ENCODE results near the gene SH3RF3. TPM values are rescaled to one million over a fixed set of nuclear protein-coding genes. Genes with fewer than 3 reads are reported as not detected.
"Not testable (repeated sequence)": the region's sequence is repeated elsewhere in the genome, so short reads cannot be mapped to it uniquely, and the experiment has no call there.

SH3RF3 gene
- total and polyA plus RNA-seq, 2 of the 13 experiments (the other 11 are each of a cell fraction or from before 2014, with no cell fraction given), result 0.04 TPM; not detected in 1

DNA sequence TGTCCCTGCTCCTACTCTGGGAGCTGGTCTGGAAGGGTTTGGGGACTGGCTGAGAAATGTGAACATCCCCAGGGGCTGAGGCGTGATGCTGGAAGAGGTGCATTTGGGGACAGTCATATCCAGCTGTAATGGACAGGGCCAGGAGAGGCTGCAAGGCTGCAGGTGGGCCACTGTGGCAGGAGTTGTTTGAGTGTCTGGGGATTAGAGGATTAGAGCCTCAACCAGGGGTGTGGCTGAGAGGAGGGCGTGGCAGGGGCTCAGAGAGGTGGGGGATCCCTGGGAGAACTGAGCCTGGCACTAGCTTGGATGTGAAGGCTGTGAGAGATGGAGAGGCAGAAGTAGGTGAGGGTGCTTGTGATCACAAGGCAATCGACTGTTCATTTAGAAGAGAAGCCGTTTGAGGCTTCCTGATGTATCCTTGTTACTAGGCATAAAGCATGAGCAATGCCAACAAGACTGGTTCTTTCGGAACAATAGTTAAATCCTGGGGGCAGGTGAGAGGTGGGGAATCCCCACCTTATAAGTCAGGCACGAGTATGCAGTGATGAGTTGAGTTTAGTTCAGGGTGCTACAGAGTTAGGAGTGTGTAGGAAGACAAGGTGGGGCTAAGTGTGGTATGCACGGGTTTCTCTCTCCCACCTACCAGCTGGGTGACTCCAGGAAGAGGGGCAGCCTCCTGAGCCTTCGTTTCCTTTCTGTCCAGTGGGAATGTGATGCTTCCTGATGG lies 31.9 kb downstream of the SH3RF3 start:
- no peak for ATAC-seq
- no TSS peak for BruUV-seq (replicated peaks)
- Histone ChIP-seq H3K36me3 (replicated peaks in 1 of 2; ENCODE audit: control insufficient read depth in 1 of 2, insufficient read depth in 2 of 2, low read length in 2 of 2) (no peaks in the 10 kb centered on the region), H3K4me3 (replicated peaks in 1 of 3; ENCODE audit: insufficient read depth in 1 of 3, low read depth in 2 of 3, low read length in 3 of 3) (no peak overlapping the region), H3K9me3 (ENCODE audit: low read length) (no peaks in the 10 kb centered on the region), H3K27ac (ENCODE audit: extremely low read length, insufficient read depth, low read length) (no peak overlapping the region), H3K4me1 (ENCODE audit: insufficient read depth, low read length) (no peaks in the 10 kb centered on the region), H4K20me1 (ENCODE audit: insufficient read depth, low read length) (no peaks in the 10 kb centered on the region), H3K27me3 (ENCODE audit: control insufficient read depth in 1 of 2, insufficient read depth in 2 of 2, low read length in 2 of 2) (no peaks in the 10 kb centered on the region), H2AFZ (ENCODE audit: low read length) (no peak overlapping the region), H3K79me2 (ENCODE audit: insufficient read depth, low read length) (no peaks in the 10 kb centered on the region), H3K4me2 (ENCODE audit: low read depth, low read length) (no peak overlapping the region), H3K9ac (ENCODE audit: insufficient read depth, low read depth, low read length) (no peak overlapping the region)
- ChIA-PET CTCF (ENCODE audit: low intra/inter-chr PET ratio, low total read pairs) (no interaction called here), POLR2A (no interaction called here)
- intact Hi-C loops (cut with micrococcal nuclease; ENCODE audit: unreplicated experiment) (no loop called here), in situ Hi-C loops (cut with HindIII; ENCODE audit: extremely low pct_ligation_motif_present, low pct_unique_long_range_greater_than_20kb) (no loop called here)
- WGBS (ENCODE audit: low lambda C conversion rate), result 22% methylated on average over 8 of the region's 8 CpGs
- TF ChIP-seq, protein P1, sequence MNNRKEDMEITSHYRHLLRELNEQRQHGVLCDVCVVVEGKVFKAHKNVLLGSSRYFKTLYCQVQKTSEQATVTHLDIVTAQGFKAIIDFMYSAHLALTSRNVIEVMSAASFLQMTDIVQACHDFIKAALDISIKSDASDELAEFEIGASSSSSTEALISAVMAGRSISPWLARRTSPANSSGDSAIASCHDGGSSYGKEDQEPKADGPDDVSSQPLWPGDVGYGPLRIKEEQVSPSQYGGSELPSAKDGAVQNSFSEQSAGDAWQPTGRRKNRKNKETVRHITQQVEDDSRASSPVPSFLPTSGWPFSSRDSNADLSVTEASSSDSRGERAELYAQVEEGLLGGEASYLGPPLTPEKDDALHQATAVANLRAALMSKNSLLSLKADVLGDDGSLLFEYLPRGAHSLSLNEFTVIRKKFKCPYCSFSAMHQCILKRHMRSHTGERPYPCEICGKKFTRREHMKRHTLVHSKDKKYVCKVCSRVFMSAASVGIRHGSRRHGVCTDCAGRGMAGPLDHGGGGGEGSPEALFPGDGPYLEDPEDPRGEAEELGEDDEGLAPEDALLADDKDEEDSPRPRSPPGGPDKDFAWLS (CRISPR knock-in tag; IDR thresholded peaks at IDR 0.05; ENCODE audit: borderline replicate concordance), result no peak
- DNase-seq (ENCODE audit: low spot score), result no peak
- no peak for FAIRE-seq

DNA sequence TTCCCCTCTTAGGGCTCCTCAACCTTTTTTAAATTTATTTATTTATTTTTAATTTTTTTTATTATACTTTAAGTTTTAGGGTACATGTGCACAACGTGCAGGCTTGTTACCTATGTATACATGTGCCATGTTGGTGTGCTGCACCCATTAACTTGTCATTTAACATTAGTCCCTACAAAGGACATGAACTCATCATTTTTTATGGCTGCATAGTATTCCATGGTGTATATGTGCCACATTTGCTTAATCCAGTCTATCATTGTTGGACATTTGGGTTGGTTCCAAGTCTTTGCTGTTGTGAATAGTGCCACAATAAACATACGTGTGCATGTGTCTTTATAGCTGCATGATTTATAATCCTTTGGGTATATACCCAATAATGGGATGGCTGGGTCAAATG lies 33.4 kb downstream of the SH3RF3 start:
- H3K27ac ChIP-seq (ENCODE audit: extremely low read length, insufficient read depth, low read length); H3K4me2 ChIP-seq (ENCODE audit: low read depth, low read length); H3K79me2 ChIP-seq (ENCODE audit: insufficient read depth, low read length); H3K9ac ChIP-seq (ENCODE audit: insufficient read depth, low read depth, low read length); DNase-seq (ENCODE audit: low spot score); H3K9me3 ChIP-seq (ENCODE audit: low read length); ATAC-seq; POLR2A ChIA-PET; H4K20me1 ChIP-seq (ENCODE audit: insufficient read depth, low read length); H3K36me3 ChIP-seq (replicated peaks in 1 of 2; ENCODE audit: control insufficient read depth in 1 of 2, insufficient read depth in 2 of 2, low read length in 2 of 2); H3K4me3 ChIP-seq (replicated peaks in 1 of 3; ENCODE audit: insufficient read depth in 1 of 3, low read depth in 2 of 3, low read length in 3 of 3); intact Hi-C loops (cut with micrococcal nuclease; ENCODE audit: unreplicated experiment); H3K27me3 ChIP-seq (ENCODE audit: control insufficient read depth in 1 of 2, insufficient read depth in 2 of 2, low read length in 2 of 2); H2AFZ ChIP-seq (ENCODE audit: low read length); H3K4me1 ChIP-seq (ENCODE audit: insufficient read depth, low read length); FAIRE-seq; in situ Hi-C loops (cut with HindIII; ENCODE audit: extremely low pct_ligation_motif_present, low pct_unique_long_range_greater_than_20kb); BruUV-seq (replicated peaks); CTCF ChIA-PET (ENCODE audit: low intra/inter-chr PET ratio, low total read pairs): not testable (repeated sequence)
- 44% methylated on average over 2 of the region's 2 CpGs for WGBS (ENCODE audit: low lambda C conversion rate)
